ACC112 (cell line): ENCODE data around the gene SUMO4.

ENCODE experiments used
- H2AFZ ChIP-seq: fragments of 200-600 bp; sonication (generic); one replicate; pipeline ENCODE4 v1.6.0; 2017; ENCODE audit warnings: antibody characterized with exemption, low read length; ENCODE audit not compliant: unreplicated experiment
- H3K27ac ChIP-seq: fragments of 200-600 bp; sonication (generic); 2 replicates; pipeline ENCODE4 v1.5.1; 2014; ENCODE audit warnings: low read depth, mild to moderate bottlenecking, antibody characterized with exemption, low read length, moderate library complexity
- H3K27me3 ChIP-seq: fragments of 200-600 bp; sonication (generic); 2 replicates; pipeline ENCODE4 v1.6.1; 2014; ENCODE audit warnings: mild to moderate bottlenecking, antibody characterized with exemption, low read length, moderate library complexity, mixed read lengths; ENCODE audit not compliant: insufficient read depth
- H3K36me3 ChIP-seq: fragments of 200-600 bp; sonication (generic); 2 replicates; pipeline ENCODE4 v1.6.1; 2016; ENCODE audit warnings: mild to moderate bottlenecking, antibody characterized with exemption, low read length, moderate library complexity, mixed read lengths; ENCODE audit not compliant: insufficient read depth
- H3K4me1 ChIP-seq: fragments of 200-600 bp; sonication (generic); one replicate; pipeline ENCODE4 v1.6.1; 2016; ENCODE audit warnings: low read length, mixed read lengths; ENCODE audit not compliant: insufficient read depth, unreplicated experiment, control insufficient read depth
- H3K4me3 ChIP-seq: fragments of 200-600 bp; sonication (generic); 2 replicates; pipeline ENCODE4 v1.5.1; 2014; ENCODE audit warnings: mild to moderate bottlenecking, low read depth, low read length
- H3K79me2 ChIP-seq: fragments of 200-600 bp; sonication (generic); one replicate; pipeline ENCODE4 v1.6.0; 2016; ENCODE audit warnings: low read length; ENCODE audit not compliant: control insufficient read depth, unreplicated experiment, insufficient read depth

The SUMO4 gene

DNA sequence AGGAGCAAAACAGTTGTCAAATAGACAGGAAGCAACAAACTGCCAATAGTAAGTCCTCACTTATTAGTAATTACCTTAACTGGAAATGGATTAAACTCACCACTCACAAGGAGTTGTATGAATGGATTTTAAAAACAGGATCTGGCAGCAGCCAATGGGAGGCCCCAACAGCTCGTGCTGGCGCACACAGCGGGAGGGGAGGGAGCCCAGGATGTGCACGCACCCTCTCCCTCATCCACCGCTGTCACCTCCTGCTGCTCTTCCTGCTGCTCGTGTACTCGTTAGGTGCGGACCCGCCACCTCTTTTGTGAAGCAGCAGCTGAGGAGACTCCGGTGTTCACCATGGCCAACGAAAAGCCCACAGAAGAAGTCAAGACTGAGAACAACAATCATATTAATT lies at the start of gene SUMO4:
TSS of gene SUMO4 (plus strand) at position 213 of the 400 bp plus-strand sequence. CDS start at position 343, 130 bp downstream.
- H3K27me3 ChIP-seq = no peaks in the 10 kb centered on the region
- H3K79me2 ChIP-seq = peaks cover 3% of the 10 kb centered on the region
- no peak within 1 kb of the TSS for H3K4me3 ChIP-seq
- H2AFZ ChIP-seq = no peak within 1 kb of the TSS
- no peaks in the 10 kb centered on the region for H3K4me1 ChIP-seq
- peaks cover 45% of the 10 kb centered on the region for H3K36me3 ChIP-seq
- no peak within 1 kb of the TSS for H3K27ac ChIP-seq

DNA sequence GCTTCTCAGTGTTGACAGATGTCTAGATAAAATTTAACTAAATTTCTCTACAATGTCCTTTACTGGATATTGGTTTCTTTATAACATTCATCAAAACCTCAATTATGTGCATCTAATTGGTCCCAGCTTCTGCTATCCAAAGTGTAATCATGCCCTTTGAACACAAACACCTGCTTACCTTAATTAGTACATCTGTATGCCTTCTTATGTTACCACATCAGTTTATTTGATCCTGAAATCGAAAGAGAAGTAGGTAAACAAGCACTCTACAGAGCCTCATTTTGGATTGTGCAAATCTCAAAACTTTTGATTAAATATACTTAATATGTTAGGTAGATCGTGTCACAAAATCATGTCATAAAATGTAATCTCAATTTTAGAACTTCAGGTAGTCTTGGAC lies 46.1 kb upstream of the SUMO4 start:
- peaks cover 87% of the 10 kb centered on the region for H3K79me2 ChIP-seq
- H3K36me3 ChIP-seq = no peaks in the 10 kb centered on the region
- no peak overlapping the region for H3K27ac ChIP-seq

DNA sequence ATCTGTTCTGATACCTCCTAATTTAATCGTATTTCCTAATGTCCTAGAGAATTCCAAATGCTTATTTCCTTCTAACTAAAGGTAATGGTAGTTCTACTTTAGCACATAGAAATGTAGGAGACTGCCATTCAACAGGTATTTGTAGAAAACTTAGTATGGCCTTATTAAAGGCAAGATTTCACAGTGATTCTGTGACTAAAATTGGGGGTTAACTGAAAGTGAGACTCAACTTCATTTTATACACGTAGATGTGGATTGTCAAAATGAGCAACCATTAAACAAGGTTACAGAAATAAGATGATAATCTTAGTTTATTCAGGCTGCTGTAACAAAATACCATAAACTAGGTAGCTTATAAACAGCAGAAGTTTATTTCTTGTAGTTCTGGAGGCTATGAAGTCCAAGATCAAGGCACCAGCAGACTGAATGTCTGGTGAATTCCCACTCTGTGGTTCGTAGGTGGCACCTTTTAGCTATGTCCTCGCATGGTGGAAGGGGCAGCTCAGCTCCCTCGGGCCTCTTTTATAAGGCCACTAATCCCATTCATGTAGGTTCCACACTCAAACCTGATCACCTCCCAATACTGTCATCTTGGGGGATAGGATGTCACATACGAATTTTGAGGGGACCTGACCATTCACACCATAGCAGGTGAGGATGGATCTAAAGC lies 43.8 kb upstream of the SUMO4 start:
- Histone ChIP-seq H3K27me3 (no peaks in the 10 kb centered on the region), H2AFZ (no peak overlapping the region)

More for the DNA sequence above, 46.1 kb upstream of the SUMO4 start:
- Histone ChIP-seq H3K4me1 (peaks cover 8% of the 10 kb centered on the region), H3K4me3 (no peak overlapping the region), H3K27me3 (no peaks in the 10 kb centered on the region), H2AFZ (no peak overlapping the region)

DNA sequence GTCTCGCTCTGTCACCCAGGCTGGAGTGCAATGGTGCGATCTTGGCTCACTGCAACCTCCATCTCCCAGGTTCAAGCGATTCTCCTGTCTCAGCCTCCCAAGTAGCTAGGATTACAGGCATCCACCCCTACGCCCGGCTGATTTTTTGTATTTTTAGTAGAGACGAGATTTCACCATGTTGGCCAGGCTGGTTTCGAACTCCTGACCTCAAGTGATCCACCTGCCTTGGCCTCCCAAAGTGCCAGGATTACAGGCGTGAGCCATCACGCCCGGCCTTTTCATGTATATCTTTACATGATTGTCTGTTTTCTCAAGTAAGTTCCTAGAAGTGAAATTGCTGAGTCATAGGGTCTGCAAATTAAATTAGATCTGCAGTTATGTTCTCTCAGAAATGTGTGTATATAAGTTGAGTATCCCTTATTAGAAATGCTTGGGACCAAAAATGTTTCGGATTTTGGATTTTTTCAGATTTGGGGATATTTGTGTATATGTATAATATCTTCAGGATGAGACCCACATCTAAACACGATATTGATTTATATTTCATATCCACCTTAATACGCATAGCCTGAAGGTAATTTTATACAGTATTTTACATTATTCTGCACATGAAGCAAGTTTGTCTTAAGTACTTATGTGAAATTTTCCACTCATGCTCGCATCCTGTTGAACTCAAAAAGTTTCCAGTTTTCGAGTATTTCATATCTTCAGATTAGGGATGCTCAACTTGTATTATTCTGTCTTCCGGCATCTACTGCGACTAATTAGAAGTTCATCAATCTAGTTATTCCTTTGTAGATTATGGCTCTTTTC lies 42.1 kb upstream of the SUMO4 start:
- no peak overlapping the region for H2AFZ ChIP-seq
- no peak overlapping the region for H3K27ac ChIP-seq
- H3K27me3 ChIP-seq = no peaks in the 10 kb centered on the region
- no peaks in the 10 kb centered on the region for H3K36me3 ChIP-seq
- peaks cover 90% of the 10 kb centered on the region for H3K79me2 ChIP-seq
- no peak overlapping the region for H3K4me3 ChIP-seq
- H3K4me1 ChIP-seq = peaks cover 8% of the 10 kb centered on the region

More for the DNA sequence above, 43.8 kb upstream of the SUMO4 start:
- Histone ChIP-seq H3K4me1 (peaks cover 8% of the 10 kb centered on the region), H3K4me3 (no peak overlapping the region), H3K27ac (no peak overlapping the region), H3K79me2 (peaks cover 89% of the 10 kb centered on the region), H3K36me3 (no peaks in the 10 kb centered on the region)

DNA sequence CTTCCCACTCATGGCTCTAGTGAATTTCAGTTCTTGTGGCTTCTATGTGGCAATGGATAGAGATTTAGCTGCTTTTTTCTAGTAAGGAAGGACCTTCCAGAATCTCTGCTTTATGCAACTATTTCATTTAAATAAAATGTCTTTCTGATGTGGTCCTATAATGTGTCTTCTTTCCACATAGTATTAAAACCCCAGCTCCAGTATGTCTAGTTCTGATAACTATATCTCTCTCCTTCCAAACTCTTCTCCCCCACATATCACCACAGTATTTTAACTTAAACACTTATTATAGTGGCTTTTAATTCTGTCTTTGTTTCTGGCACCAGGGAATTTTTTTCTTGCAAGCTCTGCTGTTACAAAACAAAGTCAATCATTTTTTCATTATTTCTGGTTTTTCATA lies 40.6 kb upstream of the SUMO4 start:
- H3K4me1 ChIP-seq = peaks cover 8% of the 10 kb centered on the region
- peaks cover 91% of the 10 kb centered on the region for H3K79me2 ChIP-seq
- H3K27me3 ChIP-seq = no peaks in the 10 kb centered on the region
- no peaks in the 10 kb centered on the region for H3K36me3 ChIP-seq
- no peak overlapping the region for H3K4me3 ChIP-seq
- H2AFZ ChIP-seq = no peak overlapping the region
- no peak overlapping the region for H3K27ac ChIP-seq

DNA sequence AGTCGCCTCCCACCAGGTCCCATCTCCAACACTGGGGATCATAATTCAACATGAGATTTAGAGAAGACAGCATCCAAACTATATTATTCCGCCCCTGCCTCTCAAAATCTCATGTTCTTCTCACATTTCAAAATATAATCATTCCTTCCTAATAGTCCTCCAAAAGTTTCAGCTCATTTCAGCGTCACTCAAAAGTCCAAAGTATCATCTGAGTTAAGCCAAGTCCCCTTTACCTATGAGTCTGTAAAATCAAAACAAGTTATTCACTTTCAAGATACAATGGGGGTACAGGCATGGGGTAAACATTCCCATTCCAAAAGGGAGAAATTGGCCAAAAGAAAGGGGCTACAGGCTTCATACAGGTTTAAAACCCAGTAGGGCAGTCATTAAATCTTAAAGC lies 39.5 kb upstream of the SUMO4 start:
- Histone ChIP-seq H3K27ac (no peak overlapping the region), H2AFZ (no peak overlapping the region), H3K4me1 (peaks cover 8% of the 10 kb centered on the region), H3K36me3 (no peaks in the 10 kb centered on the region), H3K4me3 (no peak overlapping the region), H3K79me2 (peaks cover 90% of the 10 kb centered on the region), H3K27me3 (no peaks in the 10 kb centered on the region)

DNA sequence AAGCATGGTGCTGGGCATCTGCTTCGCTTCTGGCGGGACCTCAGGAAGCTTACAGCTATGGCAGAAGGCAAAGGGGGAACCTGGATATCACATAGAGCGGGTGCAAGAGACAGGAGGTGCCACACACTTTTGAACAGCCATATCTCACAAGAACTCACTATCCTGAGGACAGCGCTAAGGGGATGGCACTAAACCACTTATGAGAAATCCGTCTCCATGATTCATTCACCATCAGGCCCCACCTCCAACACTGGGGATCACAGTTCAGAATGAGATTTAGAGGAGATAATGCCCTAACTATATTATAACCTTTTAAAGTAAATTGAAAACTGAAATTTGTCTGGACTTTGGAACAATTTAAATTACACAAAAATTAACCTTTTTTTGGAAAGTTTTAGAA lies 37.8 kb upstream of the SUMO4 start:
- 0 out of 2 replicates have a peak, but pooled peaks cover 3% of the 10 kb centered on the region for H3K36me3 ChIP-seq
- H3K27me3 ChIP-seq = no peaks in the 10 kb centered on the region
- peaks cover 93% of the 10 kb centered on the region for H3K79me2 ChIP-seq
- H3K4me1 ChIP-seq = peaks cover 8% of the 10 kb centered on the region
- H3K27ac ChIP-seq = no peak overlapping the region
- no peak overlapping the region for H3K4me3 ChIP-seq
- H2AFZ ChIP-seq = no peak overlapping the region

DNA sequence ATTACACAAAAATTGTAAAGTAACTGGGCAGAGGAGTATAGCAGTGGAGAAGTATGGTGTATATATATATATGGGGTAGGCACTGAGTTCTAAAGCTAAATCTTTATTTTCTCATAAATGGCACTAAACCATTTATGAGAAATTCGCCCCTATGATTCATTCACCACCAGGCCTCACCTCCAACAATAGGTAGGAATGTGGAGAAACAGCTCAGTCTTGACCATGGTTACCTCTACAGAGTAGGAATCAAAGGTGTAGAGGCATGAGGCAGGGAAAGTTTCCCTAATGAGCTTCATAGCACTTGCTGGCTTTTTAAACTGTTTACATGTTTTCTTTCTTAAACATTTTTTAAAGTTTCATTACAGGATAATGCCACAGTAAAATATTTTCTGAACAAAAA lies 36.9 kb upstream of the SUMO4 start:
- H2AFZ ChIP-seq = no peak overlapping the region
- H3K27ac ChIP-seq = no peak overlapping the region
- H3K79me2 ChIP-seq = peaks cover 97% of the 10 kb centered on the region
- peaks cover 2% of the 10 kb centered on the region for H3K4me1 ChIP-seq
- H3K27me3 ChIP-seq = no peaks in the 10 kb centered on the region
- 0 out of 2 replicates have a peak, but pooled peaks cover 3% of the 10 kb centered on the region for H3K36me3 ChIP-seq
- no peak overlapping the region for H3K4me3 ChIP-seq

DNA sequence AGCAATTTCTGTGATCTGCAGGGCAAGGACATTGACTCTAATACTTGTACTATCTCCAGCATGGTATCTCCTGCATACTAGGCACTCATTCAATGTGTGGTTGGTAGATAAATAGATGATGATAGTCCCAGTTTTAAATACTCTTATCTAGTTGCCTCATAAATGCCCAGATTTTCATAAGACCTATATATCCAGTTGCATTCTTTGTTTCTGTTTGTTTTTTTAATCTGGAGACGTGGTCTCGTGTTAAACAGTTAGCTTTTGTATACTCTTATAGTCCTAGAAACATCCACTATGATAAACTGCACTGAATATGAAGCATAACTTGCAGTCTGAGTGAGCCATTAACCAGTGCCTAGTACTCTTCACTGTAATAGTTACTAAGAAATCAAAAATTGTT lies 35.5 kb upstream of the SUMO4 start:
- Histone ChIP-seq H2AFZ (no peak overlapping the region), H3K27ac (no peak overlapping the region), H3K4me3 (no peak overlapping the region), H3K79me2 (peaks cover 95% of the 10 kb centered on the region), H3K36me3 (0 out of 2 replicates have a peak, but pooled peaks cover 3% of the 10 kb centered on the region), H3K27me3 (no peaks in the 10 kb centered on the region), H3K4me1 (no peaks in the 10 kb centered on the region)

DNA sequence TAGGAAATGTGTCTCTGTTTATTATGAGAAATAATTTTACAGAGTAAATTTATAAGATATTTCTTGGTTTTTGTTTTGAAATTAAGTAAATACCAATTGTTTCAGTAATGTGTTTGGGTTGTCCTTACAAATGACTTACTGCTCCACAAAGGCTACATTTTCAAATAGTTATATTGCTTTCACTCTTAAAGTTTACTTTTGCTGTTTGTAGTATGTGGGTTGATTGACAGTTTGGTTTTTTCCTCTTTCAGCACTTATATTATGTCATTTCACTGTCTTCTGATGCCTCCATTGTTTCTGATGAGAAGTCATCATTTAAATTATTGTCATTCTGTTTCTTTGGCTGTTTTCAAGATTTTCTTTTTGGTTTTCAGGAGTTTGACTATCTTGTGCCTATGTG lies 34.9 kb upstream of the SUMO4 start:
- peaks cover 9% of the 10 kb centered on the region for H3K36me3 ChIP-seq
- H3K27ac ChIP-seq = no peak overlapping the region
- no peak overlapping the region for H3K4me3 ChIP-seq
- H3K79me2 ChIP-seq = peaks cover 94% of the 10 kb centered on the region
- no peaks in the 10 kb centered on the region for H3K27me3 ChIP-seq
- H2AFZ ChIP-seq = no peak overlapping the region
- H3K4me1 ChIP-seq = no peaks in the 10 kb centered on the region
